ENCODE data around the gene ADORA1. TPM values are rescaled to one million over a fixed set of nuclear protein-coding genes. Genes with fewer than 3 reads are reported as not detected.

The ADORA1 gene
- total and polyA plus RNA-seq, 2 donors (not counting 1 experiment from before 2014, with no cell fraction given), result not detected

DNA sequence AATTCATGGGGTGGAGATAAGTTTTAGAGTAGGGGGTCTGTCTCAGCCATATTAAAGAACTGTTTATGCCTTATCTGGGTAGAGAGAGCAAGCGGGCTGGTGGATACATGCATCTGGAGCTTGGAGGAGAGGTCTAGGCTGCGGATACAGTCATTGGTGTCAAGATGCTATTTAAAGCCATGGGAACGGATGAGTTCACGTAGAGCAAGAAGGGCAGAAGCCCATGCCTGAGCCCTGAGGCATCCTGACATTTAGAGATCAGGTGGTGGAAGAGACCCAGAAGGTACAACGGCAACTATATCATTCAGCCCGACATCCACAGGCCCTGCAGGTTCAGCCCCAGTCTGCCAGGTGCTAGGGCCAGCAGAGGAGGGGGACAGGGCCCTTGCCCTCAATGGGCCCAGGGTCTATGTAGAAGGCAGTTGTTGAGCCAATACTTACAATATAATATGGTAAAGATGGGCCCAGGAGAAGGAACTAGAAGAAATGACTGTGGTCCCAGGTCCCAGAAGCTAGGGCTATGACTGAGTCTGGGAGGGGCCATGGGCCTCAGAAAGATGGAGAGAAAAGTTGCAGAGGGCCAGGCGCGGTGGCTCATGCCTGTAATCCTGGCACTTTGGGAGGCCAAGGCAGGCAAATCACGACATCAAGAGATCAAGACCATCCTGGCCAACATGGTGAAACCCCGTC is 74.1 kb downstream of the ADORA1 start:
- intact Hi-C loops (cut with micrococcal nuclease), result no loop called here
- DNase-seq (no peak), ATAC-seq (ENCODE audit: low read depth) (no peak)
- ChIA-PET CTCF (no interaction called here), POLR2A (no interaction called here)
- H3K4me2 ChIP-seq (replicated peaks; ENCODE audit: low read depth, low read length, poor library complexity, severe bottlenecking), result no peak overlapping the region
- H3K4me1 ChIP-seq (ENCODE audit: control insufficient read depth in 2 of 2, insufficient read depth in 2 of 2, low read length in 2 of 2), result no peaks in the 10 kb centered on the region
- H3K9me3 ChIP-seq (ENCODE audit: control extremely low read depth in 1 of 3, control insufficient read depth in 2 of 3, insufficient read depth in 1 of 3, low read length in 2 of 3), result no peaks in the 10 kb centered on the region
- Mint-ChIP-seq H3K27ac (no peak overlapping the region), H3K4me3 (no peak overlapping the region), H3K9me3 (ENCODE audit: insufficient read depth) (no peaks in the 10 kb centered on the region), H3K4me1 (no peaks in the 10 kb centered on the region), H3K27me3 (peaks cover 43% of the 10 kb centered on the region)
- no peaks in the 10 kb centered on the region for H4K20me1 ChIP-seq (ENCODE audit: control insufficient read depth, insufficient read depth, low read length, poor library complexity, severe bottlenecking)
- H3K79me2 ChIP-seq (ENCODE audit: control insufficient read depth, insufficient read depth, low read length), result no peaks in the 10 kb centered on the region
- no peak overlapping the region for H3K9ac ChIP-seq (ENCODE audit: low read length)
- no peak for TF ChIP-seq EZH2 (IDR thresholded peaks at IDR 0.05; ENCODE audit: borderline replicate concordance, insufficient read depth, low read depth, low read length, poor library complexity, severe bottlenecking)
- TF ChIP-seq, protein P1, sequence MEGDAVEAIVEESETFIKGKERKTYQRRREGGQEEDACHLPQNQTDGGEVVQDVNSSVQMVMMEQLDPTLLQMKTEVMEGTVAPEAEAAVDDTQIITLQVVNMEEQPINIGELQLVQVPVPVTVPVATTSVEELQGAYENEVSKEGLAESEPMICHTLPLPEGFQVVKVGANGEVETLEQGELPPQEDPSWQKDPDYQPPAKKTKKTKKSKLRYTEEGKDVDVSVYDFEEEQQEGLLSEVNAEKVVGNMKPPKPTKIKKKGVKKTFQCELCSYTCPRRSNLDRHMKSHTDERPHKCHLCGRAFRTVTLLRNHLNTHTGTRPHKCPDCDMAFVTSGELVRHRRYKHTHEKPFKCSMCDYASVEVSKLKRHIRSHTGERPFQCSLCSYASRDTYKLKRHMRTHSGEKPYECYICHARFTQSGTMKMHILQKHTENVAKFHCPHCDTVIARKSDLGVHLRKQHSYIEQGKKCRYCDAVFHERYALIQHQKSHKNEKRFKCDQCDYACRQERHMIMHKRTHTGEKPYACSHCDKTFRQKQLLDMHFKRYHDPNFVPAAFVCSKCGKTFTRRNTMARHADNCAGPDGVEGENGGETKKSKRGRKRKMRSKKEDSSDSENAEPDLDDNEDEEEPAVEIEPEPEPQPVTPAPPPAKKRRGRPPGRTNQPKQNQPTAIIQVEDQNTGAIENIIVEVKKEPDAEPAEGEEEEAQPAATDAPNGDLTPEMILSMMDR (IDR thresholded peaks at IDR 0.05), result no peak
- no peaks in the 10 kb centered on the region for H3K36me3 ChIP-seq (replicated peaks in 1 of 2; ENCODE audit: control extremely low read depth in 1 of 2, control insufficient read depth in 1 of 2, extremely low read depth in 1 of 2, insufficient read depth in 2 of 2, low read length in 1 of 2)
- H3K27ac ChIP-seq (ENCODE audit: low read length in 2 of 2), result no peak overlapping the region
- 74% methylated on average over 6 of the region's 10 CpGs for WGBS (ENCODE audit: insufficient coverage)
- no peak overlapping the region for H3K4me3 ChIP-seq (ENCODE audit: control extremely low read depth in 1 of 5, extremely low read depth in 1 of 5, insufficient read depth in 1 of 5, low read depth in 2 of 5, low read length in 4 of 5)
- peaks cover 0 to 7% (median 2%) of the 10 kb centered on the region in 4 experiments for H3K27me3 ChIP-seq (replicated peaks in 1 of 4; ENCODE audit: control extremely low read depth in 1 of 4, control insufficient read depth in 3 of 4, insufficient read depth in 4 of 4, low read length in 3 of 4)
- no peak overlapping the region for H2AFZ ChIP-seq (ENCODE audit: insufficient read depth, low read depth, low read length, poor library complexity, severe bottlenecking)

DNA sequence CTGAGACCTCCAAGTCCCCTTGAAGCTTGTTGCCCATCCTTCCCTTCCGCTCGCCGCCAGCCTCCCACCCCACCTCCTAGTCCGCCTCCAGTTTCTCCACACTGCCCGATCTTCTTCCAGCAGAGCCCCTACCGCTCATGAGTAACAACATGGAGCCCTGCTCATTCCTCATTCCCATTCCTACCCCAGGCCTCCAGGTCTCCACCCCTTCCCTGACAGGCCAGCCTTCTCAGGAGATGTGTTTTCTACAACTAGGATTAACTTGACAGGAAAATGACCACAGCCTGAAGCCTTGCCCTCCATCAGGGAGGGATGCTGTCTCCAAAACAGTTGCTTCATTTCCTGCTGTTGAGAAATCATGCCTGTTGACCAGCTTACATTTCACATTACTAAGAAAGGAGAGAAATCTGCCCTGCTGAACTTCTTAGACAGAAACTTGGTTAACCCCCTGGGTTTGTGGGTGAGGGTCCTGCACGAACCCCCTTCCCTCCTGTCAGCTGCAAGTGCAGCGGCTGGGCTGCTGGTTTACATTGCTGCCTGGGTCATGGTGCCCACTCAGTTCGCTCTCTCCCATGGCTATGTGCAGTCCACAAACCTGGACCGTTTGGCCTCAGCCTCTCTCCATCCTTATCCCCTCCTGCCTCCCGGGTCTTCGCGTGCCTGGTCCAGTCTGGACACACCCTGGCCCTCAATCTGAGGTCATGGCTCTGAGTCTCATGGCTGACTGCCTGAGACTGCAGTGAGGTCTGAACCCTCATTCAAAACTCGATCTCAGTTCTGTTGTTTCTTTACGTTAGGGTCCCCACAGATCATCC is 75.1 kb downstream of the ADORA1 start:
- H3K27ac Mint-ChIP-seq, result no peak overlapping the region
- H3K9me3 Mint-ChIP-seq (ENCODE audit: insufficient read depth), result no peaks in the 10 kb centered on the region
- intact Hi-C loops (cut with micrococcal nuclease), result no loop called here
- no peaks in the 10 kb centered on the region for H3K79me2 ChIP-seq (ENCODE audit: control insufficient read depth, insufficient read depth, low read length)
- H3K4me3 Mint-ChIP-seq, result no peak overlapping the region
- no peak overlapping the region for H2AFZ ChIP-seq (ENCODE audit: insufficient read depth, low read depth, low read length, poor library complexity, severe bottlenecking)
- WGBS (ENCODE audit: insufficient coverage), result 94% methylated on average over 12 of the region's 15 CpGs
- POLR2A ChIA-PET, result no interaction called here
- H3K27me3 ChIP-seq (replicated peaks in 1 of 4; ENCODE audit: control extremely low read depth in 1 of 4, control insufficient read depth in 3 of 4, insufficient read depth in 4 of 4, low read length in 3 of 4), result peaks cover 0 to 7% (median 2%) of the 10 kb centered on the region in 4 experiments
- no peaks in the 10 kb centered on the region for H3K4me1 ChIP-seq (ENCODE audit: control insufficient read depth in 2 of 2, insufficient read depth in 2 of 2, low read length in 2 of 2)
- H3K4me3 ChIP-seq (ENCODE audit: control extremely low read depth in 1 of 5, extremely low read depth in 1 of 5, insufficient read depth in 1 of 5, low read depth in 2 of 5, low read length in 4 of 5), result no peak overlapping the region
- peaks cover 49% of the 10 kb centered on the region for H3K27me3 Mint-ChIP-seq
- no peak for DNase-seq
- H4K20me1 ChIP-seq (ENCODE audit: control insufficient read depth, insufficient read depth, low read length, poor library complexity, severe bottlenecking), result no peaks in the 10 kb centered on the region
- H3K9ac ChIP-seq (ENCODE audit: low read length), result no peak overlapping the region
- H3K4me2 ChIP-seq (replicated peaks; ENCODE audit: low read depth, low read length, poor library complexity, severe bottlenecking), result no peak overlapping the region
- CTCF ChIA-PET, result interaction anchor here (1.6 kb wide), 1 partner anchor 13 kb away, joined by 6 read pairs; no protein-coding TSS in a partner anchor
- H3K9me3 ChIP-seq (ENCODE audit: control extremely low read depth in 1 of 3, control insufficient read depth in 2 of 3, insufficient read depth in 1 of 3, low read length in 2 of 3), result no peaks in the 10 kb centered on the region
- TF ChIP-seq EZH2 (IDR thresholded peaks at IDR 0.05; ENCODE audit: borderline replicate concordance, insufficient read depth, low read depth, low read length, poor library complexity, severe bottlenecking), result no peak
- TF ChIP-seq, protein P1 (IDR thresholded peaks at IDR 0.05), result no peak
- no peak for ATAC-seq (ENCODE audit: low read depth)
- no peak overlapping the region for H3K27ac ChIP-seq (ENCODE audit: low read length in 2 of 2)
- H3K4me1 Mint-ChIP-seq, result no peaks in the 10 kb centered on the region
- no peaks in the 10 kb centered on the region for H3K36me3 ChIP-seq (replicated peaks in 1 of 2; ENCODE audit: control extremely low read depth in 1 of 2, control insufficient read depth in 1 of 2, extremely low read depth in 1 of 2, insufficient read depth in 2 of 2, low read length in 1 of 2)

Measured in B cell (primary cell).